Measurements from ENCODE around the gene DGKI. TPM values are rescaled to one million over a fixed set of nuclear protein-coding genes. Genes with fewer than 3 reads are reported as not detected.

DGKI gene
- polyA plus RNA-seq, 1 donor: 0.68 TPM

- DNase-seq (ENCODE audit: low read depth): no peak
Observed at GRCh38 chr7:137354396-137354795, 492.4 kb downstream of the DGKI start.

GRCh38 chr7:137351941-137352340, 494.8 kb downstream of the DGKI start:
- DNase-seq (ENCODE audit: low read depth): no peak

- no peak for DNase-seq (ENCODE audit: low read depth)
Observed at GRCh38 chr7:137345799-137346449, 500.9 kb downstream of the DGKI start.

GRCh38 chr7:137343281-137343841, 503.4 kb downstream of the DGKI start, which contains the start of gene PTN:
TSS of gene PTN (minus strand) at chr7:137343733. CDS start at chr7:137254973, 88,760 bp downstream.
- peak; percentile 61 for DNase-seq (ENCODE audit: low read depth)

- no peak for DNase-seq (ENCODE audit: low read depth)
Observed at GRCh38 chr7:137342828-137343261, 503.9 kb downstream of the DGKI start.

GRCh38 chr7:137342265-137342664, 504.5 kb downstream of the DGKI start:
- DNase-seq (ENCODE audit: low read depth): no peak

- no peak for DNase-seq (ENCODE audit: low read depth)
Observed at GRCh38 chr7:137337902-137338301, 508.9 kb downstream of the DGKI start.

GRCh38 chr7:137335814-137336213, 511.0 kb downstream of the DGKI start:
- no peak for DNase-seq (ENCODE audit: low read depth)

GRCh38 chr7:137331378-137331777, 515.4 kb downstream of the DGKI start:
- DNase-seq (ENCODE audit: low read depth): no peak

Other genes starting within 250 kb of the DGKI start
- gene CREB3L2, start 155.1 kb upstream of the DGKI start, polyA plus RNA-seq (ENCODE audit: insufficient read length): 27.5 TPM
- gene AKR1D1, start 229.5 kb upstream of the DGKI start, polyA plus RNA-seq (ENCODE audit: insufficient read length): 0.06 TPM

Data from forelimb muscle (tissue), 1 donor.